Kidney glomerular epithelial cell (primary cell): ENCODE data around the gene HSD17B14.
"Not testable (repeated sequence)": the region's sequence is repeated elsewhere in the genome, so short reads cannot be mapped to it uniquely, and the experiment has no call there.

Source experiments
- DNase-seq: peaks from one replicate; lab custom pipeline; 2025; lab: John Stamatoyannopoulos, UW

The HSD17B14 gene

DNA sequence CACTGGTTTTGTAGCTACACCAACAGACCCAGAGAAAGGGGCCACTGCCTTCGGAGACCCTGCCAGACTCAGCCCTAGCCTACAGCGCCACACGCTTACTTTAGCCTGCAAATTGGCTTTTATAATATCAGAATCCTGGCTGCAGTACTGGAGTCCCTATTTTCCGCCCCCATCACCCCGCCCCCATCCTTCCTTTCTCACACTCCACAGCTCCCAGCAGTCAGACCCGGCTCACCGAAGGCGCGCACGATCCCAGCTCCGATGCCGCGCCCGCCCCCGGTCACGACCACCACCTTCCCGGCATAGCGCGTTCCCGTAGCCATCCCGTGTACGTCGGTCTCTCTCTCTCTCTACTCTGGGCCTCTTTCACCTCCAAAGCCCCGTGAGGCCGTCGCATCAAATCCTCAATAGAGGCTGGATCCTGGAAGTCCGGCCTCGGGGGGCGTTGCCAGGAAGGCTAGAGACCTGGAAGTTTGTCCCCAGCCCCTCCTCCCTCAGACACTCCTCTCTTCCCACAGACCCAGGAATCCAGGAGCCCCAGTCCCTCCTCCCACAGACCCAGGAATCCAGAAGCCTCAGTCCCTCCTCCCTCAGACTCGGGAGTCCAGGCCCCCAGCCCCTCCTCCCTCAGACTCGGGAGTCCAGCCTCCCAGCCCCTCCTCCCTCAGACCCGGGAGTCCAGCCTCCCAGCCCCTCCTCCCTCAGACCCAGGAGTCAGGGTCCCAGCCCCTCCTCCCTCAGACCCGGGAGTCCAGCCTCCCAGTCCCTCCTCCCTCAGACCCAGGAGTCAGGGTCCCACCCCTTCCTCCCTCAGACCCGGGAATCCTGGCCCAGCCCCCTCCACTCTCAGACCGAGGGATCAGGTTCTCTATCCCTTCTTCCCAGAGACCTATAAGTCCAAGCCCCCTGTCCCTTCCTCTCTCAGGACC lies at the start of gene HSD17B14:
Gene HSD17B14 (minus strand): TSS at position 403 of the 929 bp plus-strand sequence. CDS start 80 bp downstream, at position 323.
- DNase-seq: no peak

DNA sequence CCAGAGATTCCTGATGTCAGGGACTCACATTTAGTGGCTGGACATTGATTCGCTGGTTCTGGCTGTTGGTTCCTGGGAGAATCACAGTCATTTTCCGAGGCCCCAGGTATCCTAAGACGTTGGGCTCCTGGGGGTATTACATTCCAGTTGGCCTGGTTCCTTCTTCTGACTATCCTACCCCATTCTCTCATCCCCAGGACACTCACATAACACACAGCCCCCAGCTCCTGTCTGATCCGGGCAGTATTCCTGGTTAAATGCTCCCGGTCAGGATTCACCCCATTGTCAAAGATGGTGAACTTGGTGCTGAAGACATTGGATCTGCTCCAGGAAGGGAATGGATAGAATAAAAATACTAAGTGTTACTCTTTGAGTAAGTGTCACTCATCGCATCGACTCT lies 47.4 kb upstream of the HSD17B14 start:
- no peak for DNase-seq

DNA sequence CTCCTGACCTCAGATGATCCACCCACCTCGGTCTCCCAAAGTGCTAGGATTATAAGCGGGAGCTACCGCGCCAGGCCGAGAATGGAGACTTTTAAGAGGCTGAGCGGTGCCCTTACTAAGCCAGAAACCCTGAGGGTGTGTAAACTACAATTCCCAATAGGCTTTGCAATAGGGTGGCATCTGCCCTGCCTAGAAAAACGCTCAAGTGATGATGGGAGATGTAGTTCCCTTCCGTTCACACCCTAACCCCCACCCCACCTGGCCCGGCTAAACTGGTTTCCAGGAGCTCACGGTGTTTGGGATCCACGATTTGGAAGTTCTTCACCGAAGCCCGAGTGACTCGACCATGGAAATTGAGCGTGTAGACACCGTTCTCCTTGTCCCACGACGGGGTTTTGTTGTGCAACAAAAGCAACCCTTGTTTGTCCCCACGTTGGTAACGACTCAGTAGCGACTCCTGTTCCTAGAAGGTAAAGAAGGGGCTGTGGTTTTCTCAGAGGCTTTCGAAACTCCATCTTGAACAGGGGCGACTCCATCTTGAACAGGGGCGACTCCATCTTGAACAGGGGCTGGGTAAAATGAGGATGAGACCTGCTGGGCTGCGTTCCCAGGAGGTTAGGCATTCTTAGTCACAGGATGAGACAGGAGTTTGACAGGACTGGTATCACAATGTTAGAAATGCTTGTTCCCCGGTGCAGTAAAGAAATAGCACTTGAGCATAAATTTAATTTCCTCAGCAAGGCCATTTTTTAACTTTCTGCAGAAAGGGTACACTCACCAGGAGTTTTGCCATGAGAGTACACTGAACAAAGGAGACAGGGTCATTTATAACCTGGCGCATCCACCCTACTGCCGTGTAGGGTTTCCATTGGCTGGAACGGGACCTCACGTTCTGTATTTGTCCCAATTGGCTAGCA lies 45.7 kb upstream of the HSD17B14 start:
- DNase-seq: no peak

DNA sequence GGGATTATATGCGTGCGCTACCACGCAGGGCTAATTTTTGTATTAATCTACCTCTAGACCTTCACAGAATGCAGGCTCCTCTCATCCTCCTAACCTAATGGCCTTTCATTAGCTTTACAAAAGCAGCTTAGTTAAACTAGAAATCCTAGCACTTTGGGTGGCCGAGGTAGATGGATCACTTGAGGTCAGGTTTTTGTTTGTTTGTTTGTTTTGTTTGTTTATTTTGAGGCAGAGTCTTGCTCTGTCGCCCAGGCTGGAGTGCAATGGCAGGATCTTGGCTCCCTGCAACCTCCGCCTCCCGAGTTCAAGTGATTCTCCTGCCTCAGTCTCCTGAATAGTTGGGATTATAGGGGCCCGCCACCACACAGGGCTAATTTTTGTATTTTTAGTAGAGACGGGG lies 43.4 kb upstream of the HSD17B14 start:
- not testable (repeated sequence) for DNase-seq

DNA sequence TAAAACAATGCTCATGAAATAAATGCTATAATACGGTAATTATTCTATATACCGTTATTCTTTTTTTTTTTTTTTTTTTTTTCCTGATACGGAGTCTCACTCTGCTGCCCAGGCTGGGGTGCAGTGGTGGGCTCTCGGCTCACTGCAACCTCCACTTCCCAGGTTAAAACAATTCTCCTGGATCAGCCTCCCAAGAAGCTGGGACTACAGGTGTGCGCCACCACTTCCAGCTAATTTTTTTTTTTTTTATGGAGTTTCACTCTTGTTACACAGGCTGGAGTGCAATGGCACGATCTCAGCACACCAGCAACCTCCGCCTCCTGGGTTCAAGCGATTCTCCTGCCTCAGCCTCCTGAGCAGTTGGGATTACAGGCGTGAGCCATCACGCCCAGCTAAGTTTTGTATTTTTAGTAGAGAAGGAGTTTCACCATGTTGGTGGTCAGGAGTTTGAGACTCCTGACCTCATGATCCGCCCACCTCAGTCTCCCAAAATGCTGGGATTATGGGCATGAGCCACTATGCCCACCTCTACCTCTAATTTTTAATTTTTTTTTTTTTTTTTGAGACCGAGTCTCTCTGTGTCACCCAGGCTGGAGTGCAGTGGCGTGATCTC lies 42.8 kb upstream of the HSD17B14 start:
- DNase-seq: no peak

DNA sequence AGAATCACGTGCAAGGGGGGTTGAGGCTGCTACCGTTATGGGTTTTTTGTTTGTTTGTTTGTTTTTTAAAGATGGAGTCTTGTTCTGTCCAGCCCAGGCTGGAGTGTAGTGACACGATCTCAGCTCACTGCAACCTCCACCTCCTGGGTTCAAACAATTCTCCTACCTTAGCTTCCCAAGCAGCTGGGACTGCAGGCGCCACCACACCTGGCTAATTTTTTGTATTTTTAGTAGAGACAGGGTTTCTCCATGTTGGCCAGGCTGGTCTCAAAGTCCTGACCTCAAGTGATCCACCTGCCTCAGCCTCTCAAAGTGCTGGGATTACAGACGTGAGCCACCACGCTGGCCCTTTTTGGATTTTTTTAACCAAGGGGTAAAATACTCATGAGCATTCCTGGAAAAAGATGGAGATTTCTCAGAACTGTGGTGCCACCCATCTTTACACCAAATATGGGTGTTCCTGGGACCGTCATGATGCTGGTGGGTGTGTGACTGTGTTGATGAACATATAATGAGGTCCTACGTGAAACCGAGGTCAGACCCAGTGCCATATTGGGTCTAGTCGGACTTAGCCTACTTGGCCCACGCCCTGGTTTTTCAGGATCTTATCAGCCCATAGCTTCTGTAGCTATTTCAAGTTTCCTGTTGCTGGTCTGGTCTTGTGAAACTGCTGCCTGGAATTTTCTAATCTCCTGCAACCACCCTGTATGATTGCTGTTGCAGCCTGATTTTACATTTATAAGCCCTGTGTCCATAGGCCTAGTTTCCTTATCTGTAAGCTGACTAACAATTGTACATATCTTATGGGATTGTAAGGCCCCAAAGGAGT lies 42.1 kb upstream of the HSD17B14 start:
- no peak for DNase-seq

DNA sequence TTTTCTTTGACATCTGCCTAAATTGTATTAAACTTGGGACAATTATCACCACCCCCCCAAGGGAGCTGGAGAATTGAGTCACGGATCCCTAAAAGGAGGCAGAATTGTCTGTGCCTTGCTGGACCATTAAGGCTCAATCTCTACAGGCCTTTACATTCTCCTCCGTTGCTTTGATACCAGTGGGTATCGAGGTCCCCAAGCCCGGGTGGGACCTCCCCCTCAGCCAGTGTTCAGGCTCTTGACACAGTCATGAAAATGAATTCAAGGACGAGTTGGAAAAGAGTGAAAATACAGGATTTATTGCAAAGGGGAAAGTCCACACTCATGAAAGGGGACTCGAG lies 41.5 kb upstream of the HSD17B14 start:
- DNase-seq: no peak

DNA sequence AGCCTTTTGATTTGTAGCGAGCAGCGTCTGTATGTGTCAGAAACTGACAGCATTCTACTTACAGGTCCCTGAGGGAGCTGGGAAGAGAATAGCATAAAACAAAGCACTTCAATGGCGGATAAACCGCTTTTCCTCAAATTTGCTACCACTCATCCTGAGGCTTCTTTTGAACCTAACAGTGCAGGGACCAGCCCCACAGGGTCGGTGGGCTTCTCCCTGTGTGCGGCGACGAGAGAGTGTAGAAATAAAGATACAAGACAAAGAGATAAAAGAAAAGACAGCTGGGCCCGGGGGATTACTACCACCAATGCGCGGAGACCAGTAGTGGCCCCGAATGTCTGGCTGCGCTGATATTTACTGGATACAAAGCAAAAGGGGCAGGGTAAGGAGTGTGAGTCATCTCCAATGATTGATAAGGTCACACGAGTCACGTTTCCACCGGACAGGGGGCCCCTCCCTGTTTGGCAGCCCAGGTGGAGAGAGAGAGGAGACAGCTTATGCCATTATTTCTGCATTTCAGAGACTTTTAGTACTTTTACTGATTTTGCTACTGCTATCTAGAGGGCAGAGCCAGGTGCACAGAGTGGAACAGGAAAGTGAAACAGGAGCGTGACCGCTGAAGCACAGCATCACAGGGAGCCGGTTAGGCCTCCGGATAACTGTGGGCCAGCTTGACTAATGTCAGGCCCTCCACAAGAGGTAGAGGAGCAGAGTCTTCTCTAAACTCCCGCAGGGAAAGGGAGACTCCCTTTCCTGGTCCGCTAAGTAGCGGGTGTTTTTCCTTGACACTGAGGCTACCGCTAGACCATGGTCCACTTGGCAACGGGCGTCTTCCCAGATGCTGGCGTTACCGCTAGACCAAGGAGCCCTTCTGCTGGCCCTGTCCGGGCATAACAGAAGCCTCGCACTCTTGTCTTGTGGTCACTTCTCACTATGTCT lies 40.0 kb upstream of the HSD17B14 start:
- DNase-seq: peak; percentile 17

DNA sequence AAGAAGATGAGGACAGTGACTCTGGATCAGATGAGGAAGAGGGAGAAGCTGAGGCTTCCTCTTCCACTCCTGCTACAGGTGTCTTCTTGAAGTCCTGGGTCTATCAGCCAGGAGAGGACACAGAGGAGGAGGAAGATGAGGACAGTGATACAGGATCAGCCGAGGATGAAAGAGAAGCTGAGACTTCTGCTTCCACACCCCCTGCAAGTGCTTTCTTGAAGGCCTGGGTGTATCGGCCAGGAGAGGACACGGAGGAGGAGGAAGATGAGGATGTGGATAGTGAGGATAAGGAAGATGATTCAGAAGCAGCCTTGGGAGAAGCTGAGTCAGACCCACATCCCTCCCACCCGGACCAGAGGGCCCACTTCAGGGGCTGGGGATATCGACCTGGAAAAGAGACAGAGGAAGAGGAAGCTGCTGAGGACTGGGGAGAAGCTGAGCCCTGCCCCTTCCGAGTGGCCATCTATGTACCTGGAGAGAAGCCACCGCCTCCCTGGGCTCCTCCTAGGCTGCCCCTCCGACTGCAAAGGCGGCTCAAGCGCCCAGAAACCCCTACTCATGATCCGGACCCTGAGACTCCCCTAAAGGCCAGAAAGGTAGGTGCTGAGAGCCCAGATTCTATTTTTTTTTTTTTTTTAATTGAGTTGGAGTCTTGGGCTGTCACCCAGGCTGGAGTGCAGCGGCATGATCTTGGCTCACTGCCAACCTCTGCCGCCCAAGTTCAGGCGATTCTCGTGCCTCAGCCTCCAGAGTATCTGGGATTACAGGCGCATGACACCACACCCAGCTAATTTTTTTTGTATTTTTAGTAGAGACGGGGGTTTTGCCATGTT lies 38.2 kb upstream of the HSD17B14 start:
- DNase-seq: peak; percentile 29

DNA sequence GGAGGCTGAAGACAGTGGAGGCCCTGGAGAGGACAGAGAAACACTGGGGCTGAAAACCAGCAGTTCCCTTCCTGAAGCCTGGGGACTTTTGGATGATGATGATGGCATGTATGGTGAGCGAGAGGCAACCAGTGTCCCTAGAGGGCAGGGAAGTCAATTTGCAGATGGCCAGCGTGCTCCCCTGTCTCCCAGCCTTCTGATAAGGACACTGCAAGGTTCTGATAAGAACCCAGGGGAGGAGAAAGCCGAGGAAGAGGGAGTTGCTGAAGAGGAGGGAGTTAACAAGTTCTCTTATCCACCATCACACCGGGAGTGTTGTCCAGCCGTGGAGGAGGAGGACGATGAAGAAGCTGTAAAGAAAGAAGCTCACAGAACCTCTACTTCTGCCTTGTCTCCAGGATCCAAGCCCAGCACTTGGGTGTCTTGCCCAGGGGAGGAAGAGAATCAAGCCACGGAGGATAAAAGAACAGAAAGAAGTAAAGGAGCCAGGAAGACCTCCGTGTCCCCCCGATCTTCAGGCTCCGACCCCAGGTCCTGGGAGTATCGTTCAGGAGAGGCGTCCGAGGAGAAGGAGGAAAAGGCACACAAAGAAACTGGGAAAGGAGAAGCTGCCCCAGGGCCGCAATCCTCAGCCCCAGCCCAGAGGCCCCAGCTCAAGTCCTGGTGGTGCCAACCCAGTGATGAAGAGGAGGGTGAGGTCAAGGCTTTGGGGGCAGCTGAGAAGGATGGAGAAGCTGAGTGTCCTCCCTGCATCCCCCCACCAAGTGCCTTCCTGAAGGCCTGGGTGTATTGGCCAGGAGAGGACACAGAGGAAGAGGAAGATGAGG lies 37.4 kb upstream of the HSD17B14 start:
- DNase-seq: no peak

DNA sequence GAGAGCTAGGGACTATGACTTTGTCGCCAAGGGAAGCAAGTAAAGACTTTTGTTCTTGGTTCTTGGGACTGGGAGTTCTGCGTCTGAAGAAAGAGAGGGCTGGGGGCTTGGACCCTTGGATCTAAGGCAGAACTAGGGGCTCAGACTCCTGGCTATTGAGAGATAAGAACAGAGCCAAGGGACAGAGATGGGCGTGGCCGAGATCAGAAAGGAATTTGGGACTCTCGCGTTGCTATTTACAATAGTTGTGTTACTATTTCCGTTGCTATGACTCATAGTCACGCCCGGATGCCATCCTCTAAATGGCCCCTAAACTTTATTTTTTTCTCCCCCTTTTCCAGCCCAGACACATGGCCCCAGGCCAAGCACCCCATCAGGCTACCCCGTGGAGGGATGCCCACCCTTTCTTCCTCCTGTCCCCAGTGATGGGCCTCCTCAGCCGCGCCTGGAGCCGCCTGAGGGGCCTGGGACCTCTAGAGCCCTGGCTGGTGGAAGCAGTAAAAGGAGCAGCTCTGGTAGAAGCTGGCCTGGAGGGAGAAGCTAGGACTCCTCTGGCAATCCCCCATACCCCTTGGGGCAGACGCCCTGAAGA lies 36.7 kb upstream of the HSD17B14 start:
- peak; percentile 90 for DNase-seq

DNA sequence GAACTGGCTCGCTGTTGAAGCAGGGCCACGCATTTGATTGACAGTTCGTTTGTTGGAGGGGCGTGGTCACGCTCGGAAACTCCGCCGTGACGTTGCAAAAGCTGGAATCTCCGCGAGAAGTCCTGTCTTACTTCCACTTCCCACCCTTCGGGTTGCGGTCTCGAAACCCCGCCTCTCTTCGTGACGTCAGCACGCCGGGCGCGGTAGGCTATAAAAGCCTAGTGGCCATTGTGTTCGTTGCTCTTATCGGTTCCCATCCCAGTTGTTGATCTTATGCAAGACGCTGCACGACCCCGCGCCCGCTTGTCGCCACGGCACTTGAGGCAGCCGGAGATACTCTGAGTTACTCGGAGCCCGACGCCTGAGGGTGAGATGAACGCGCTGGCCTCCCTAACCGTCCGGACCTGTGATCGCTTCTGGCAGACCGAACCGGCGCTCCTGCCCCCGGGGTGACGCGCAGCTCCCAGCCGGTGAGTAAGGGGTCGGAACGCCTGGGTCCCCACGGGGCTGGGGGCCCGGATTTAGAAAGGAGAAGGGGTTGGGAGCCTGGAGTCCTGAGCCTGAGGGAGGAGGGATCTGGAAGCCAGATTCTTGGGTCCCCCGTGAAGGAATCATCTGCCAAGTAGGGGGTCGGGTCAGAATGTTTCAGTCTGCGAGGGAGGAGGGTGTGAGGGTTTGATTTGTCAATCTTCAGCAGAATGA lies 36.0 kb upstream of the HSD17B14 start, which contains the start of gene PPP1R15A:
Gene PPP1R15A (plus strand): TSS at position 240 of the 702 bp plus-strand sequence. CDS start 813 bp downstream, outside the sequence.
- peak; percentile 91 for DNase-seq

DNA sequence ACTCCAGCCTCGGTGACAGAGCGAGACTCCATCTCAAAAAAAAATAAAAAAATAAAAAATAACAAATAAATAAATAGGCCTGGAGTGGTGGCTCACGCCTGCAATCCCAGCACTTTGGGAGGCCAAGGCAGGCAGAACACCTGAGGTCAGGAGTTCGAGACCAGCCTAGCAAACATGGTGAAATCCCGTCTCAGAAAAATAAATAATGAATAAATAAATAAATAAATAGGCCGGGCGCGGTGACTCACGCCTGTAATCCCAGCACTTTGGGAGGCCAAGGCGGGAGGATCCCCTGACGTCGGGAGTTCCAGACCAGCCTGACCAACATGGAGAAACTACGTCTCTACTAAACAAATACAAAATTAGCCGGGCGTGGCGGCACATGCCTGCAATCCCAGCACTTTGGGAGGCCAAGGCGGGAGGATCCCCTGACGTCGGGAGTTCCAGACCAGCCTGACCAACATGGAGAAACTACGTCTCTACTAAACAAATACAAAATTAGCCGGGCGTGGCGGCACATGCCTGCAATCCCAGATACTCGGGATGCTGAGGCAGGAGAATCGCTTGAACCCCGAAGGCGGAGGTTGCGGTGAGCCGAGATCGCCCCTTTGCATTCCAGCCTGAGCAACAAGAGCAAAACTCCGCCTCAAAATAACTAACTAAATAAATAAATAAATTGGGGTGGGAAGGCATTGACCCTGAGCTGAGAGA lies 35.3 kb upstream of the HSD17B14 start:
- DNase-seq: not testable (repeated sequence)

DNA sequence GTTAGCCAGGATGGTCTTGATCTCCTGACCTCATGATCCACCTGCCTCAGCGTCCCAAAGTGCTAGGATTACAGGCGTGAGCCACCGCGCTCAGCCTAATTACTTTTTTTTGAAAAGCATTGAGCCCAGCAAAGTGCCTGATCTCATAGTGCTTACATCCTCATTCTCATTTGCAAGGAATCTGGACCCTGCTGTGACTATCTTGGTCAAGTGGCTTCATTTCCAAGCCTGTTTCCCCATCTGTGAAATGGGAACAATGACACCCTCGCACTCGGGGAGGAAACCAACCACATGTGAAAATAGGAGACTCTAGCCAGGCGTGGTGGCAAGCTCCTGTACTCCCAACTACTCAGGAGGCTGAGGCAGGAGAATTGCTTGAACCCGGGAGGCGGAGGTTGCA lies 33.8 kb upstream of the HSD17B14 start:
- no peak for DNase-seq

DNA sequence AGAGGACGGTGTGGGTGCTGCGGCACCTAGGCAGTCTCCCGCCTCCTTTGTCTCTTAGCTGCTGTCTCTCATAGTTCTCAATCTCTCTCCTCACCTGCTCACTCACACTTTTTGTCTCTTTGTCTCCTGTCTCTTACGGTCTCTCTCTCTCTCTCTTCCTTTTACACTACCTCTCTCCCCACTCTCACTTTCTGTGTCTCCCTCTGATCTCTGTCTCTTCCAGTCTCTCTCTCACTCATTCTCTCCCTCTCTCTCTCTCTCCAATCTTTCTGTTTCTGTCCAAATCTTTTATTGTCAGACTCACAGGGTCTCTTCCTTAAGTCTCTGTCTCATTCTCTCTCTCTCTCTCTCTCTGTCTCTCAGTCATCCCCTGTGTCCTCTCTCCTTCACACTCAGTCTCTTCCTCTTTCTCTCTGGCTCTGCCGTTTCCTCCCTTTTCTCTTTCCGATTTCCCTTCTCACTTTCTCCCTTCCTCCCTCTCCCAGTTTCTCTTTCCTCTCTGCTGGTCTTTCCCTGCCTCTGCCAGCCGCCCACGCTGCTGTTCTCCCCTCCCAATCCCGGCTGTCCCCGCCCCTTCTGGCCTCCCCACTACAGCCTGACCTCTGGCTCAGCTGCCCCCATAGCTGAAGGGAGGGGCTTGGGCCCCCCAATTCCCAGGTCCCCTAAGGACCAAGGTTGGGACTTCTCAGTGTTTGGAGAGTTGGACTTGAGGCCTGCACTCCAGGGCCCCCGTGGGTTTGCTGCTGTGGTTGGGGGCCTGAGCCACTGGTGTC lies 32.0 kb upstream of the HSD17B14 start, which contains the start of gene PLEKHA4:
Gene PLEKHA4 (minus strand): TSS at position 504 of the 773 bp plus-strand sequence. CDS start 997 bp downstream, outside the sequence.
- DNase-seq: peak; percentile 65

DNA sequence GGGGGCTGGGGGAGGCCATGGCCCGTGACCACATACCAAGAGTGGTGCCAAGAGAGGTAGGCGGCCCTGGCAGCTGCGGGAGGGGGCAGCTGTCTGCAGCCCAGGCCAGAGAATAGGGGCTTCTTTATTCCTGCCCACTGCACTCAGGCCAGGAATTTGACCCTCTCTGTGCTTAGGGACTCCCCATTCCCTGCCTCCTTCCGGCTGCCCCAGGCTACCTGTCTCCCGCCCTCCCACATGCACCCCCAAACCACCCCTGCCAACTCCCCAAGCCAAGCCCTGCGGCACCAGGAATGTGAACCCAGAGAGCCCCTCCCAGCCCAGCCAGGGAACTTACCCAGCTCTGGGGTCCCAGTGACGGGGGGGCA lies 31.4 kb upstream of the HSD17B14 start:
- DNase-seq: no peak
